HTERT RPE-1 (cell line): ENCODE measurements around the gene STAG3.
"Not testable (repeated sequence)": the region's sequence is repeated elsewhere in the genome, so short reads cannot be mapped to it uniquely, and the experiment has no call there.

ENCODE experiments used
- in situ Hi-C: fragments of 300-500 bp; cut with MboI; formaldehyde crosslinking; loops from 4 replicates; pipeline ENCODE4 v1.14.3; 2020; ENCODE audit warnings: low sequenced_read_pairs

STAG3 gene

GRCh38 chr7:100246121-100246864, 68.6 kb downstream of the STAG3 start:
- in situ Hi-C loops, result not testable (repeated sequence)

- in situ Hi-C loops, result not testable (repeated sequence)
Measured at GRCh38 chr7:100246865-100247137, 69.1 kb downstream of the STAG3 start.

GRCh38 chr7:100247152-100247757, 69.5 kb downstream of the STAG3 start:
- in situ Hi-C loops, result no loop called here

GRCh38 chr7:100248483-100248882, 70.8 kb downstream of the STAG3 start:
- in situ Hi-C loops, result no loop called here

GRCh38 chr7:100257017-100257416, 79.3 kb downstream of the STAG3 start:
- in situ Hi-C loops, result no loop called here

GRCh38 chr7:100259984-100260383, 82.3 kb downstream of the STAG3 start:
- in situ Hi-C loops, result not testable (repeated sequence)

GRCh38 chr7:100262896-100263295, 85.2 kb downstream of the STAG3 start:
- in situ Hi-C loops, result not testable (repeated sequence)
